ENCODE measurements around the gene RACGAP1.
"Not testable (repeated sequence)": the region's sequence is repeated elsewhere in the genome, so short reads cannot be mapped to it uniquely, and the experiment has no call there.

The RACGAP1 gene

GRCh38 chr12:49987625-49988303 lies 37.5 kb downstream of the RACGAP1 start:
- no peak overlapping the region for H3K27ac ChIP-seq
- TF ChIP-seq CTCF (conservative IDR thresholded peaks at IDR 0.05; ENCODE audit: low read depth, low read length) = no peak
- no peak overlapping the region for H3K9ac ChIP-seq
- no peak overlapping the region for H2AFZ ChIP-seq (ENCODE audit: low read depth)
- H3K4me3 ChIP-seq (IDR thresholded peaks at IDR 0.05; ENCODE audit: insufficient read depth, low read depth, low read length) = no peak overlapping the region
- H3K4me2 ChIP-seq = no peak overlapping the region
- H3K27me3 ChIP-seq (ENCODE audit: insufficient read depth, low read depth) = no peaks in the 10 kb centered on the region
- H3K4me1 ChIP-seq (ENCODE audit: low read depth, poor library complexity, severe bottlenecking) = peaks cover 5% of the 10 kb centered on the region
- H3K79me2 ChIP-seq (ENCODE audit: insufficient read depth, low read depth) = no peaks in the 10 kb centered on the region
- H4K20me1 ChIP-seq (ENCODE audit: insufficient read depth) = no peaks in the 10 kb centered on the region
- peaks cover 3% of the 10 kb centered on the region; the same call in 1 of the 2 replicates for H3K36me3 ChIP-seq (ENCODE audit: insufficient read depth)

- H2AFZ ChIP-seq (ENCODE audit: low read depth); H3K36me3 ChIP-seq (ENCODE audit: insufficient read depth); H3K27me3 ChIP-seq (ENCODE audit: insufficient read depth, low read depth); H4K20me1 ChIP-seq (ENCODE audit: insufficient read depth); H3K9ac ChIP-seq; H3K4me1 ChIP-seq (ENCODE audit: low read depth, poor library complexity, severe bottlenecking); H3K4me2 ChIP-seq; H3K4me3 ChIP-seq (IDR thresholded peaks at IDR 0.05; ENCODE audit: insufficient read depth, low read depth, low read length); H3K79me2 ChIP-seq (ENCODE audit: insufficient read depth, low read depth); H3K27ac ChIP-seq: not testable (repeated sequence)
Measured at GRCh38 chr12:49986476-49986875, 38.8 kb downstream of the RACGAP1 start.

- Histone ChIP-seq H2AFZ (ENCODE audit: low read depth) (no peak overlapping the region), H3K79me2 (ENCODE audit: insufficient read depth, low read depth) (no peaks in the 10 kb centered on the region), H3K27ac (no peak overlapping the region), H3K4me1 (ENCODE audit: low read depth, poor library complexity, severe bottlenecking) (no peaks in the 10 kb centered on the region), H4K20me1 (ENCODE audit: insufficient read depth) (no peaks in the 10 kb centered on the region), H3K4me2 (no peak overlapping the region), H3K9ac (no peak overlapping the region), H3K36me3 (ENCODE audit: insufficient read depth) (peaks cover 3% of the 10 kb centered on the region; the same call in 1 of the 2 replicates), H3K27me3 (ENCODE audit: insufficient read depth, low read depth) (no peaks in the 10 kb centered on the region), H3K4me3 (IDR thresholded peaks at IDR 0.05; ENCODE audit: insufficient read depth, low read depth, low read length) (no peak overlapping the region)
- no peak for TF ChIP-seq CTCF (conservative IDR thresholded peaks at IDR 0.05; ENCODE audit: low read depth, low read length)
Measured at GRCh38 chr12:49985981-49986380, 39.3 kb downstream of the RACGAP1 start.

- no peak overlapping the region for H3K4me3 ChIP-seq (IDR thresholded peaks at IDR 0.05; ENCODE audit: insufficient read depth, low read depth, low read length)
- H3K27ac ChIP-seq = no peak overlapping the region
Measured at GRCh38 chr12:49984476-49985359, 40.6 kb downstream of the RACGAP1 start.

More at GRCh38 chr12:49984476-49985359, 40.6 kb downstream of the RACGAP1 start:
- H3K36me3 ChIP-seq (ENCODE audit: insufficient read depth) = peaks cover 3% of the 10 kb centered on the region; the same call in 1 of the 2 replicates
- no peak for TF ChIP-seq CTCF (conservative IDR thresholded peaks at IDR 0.05; ENCODE audit: low read depth, low read length)
- H3K9ac ChIP-seq = no peak overlapping the region
- H3K4me2 ChIP-seq = no peak overlapping the region
- no peak overlapping the region for H2AFZ ChIP-seq (ENCODE audit: low read depth)
- H3K79me2 ChIP-seq (ENCODE audit: insufficient read depth, low read depth) = no peaks in the 10 kb centered on the region
- no peaks in the 10 kb centered on the region for H4K20me1 ChIP-seq (ENCODE audit: insufficient read depth)
- no peaks in the 10 kb centered on the region for H3K27me3 ChIP-seq (ENCODE audit: insufficient read depth, low read depth)
- H3K4me1 ChIP-seq (ENCODE audit: low read depth, poor library complexity, severe bottlenecking) = no peaks in the 10 kb centered on the region

All from KMS-11 (cell line).